Measurements from ENCODE around the gene MRPL33.

Gene MRPL33

GRCh38 chr2:27779417-27780055, 8.0 kb downstream of the MRPL33 start:
- no peak for DNase-seq

- DNase-seq, result no peak
Measured at GRCh38 chr2:27781496-27781895, 10.0 kb downstream of the MRPL33 start.

- DNase-seq, result no peak
Measured at GRCh38 chr2:27782701-27783100, 11.2 kb downstream of the MRPL33 start.

- no peak for DNase-seq
Measured at GRCh38 chr2:27790796-27791195, 19.3 kb downstream of the MRPL33 start.

GRCh38 chr2:27792759-27793158, 21.2 kb downstream of the MRPL33 start:
- DNase-seq, result no peak

- DNase-seq, result no peak
Measured at GRCh38 chr2:27795093-27795834, 23.7 kb downstream of the MRPL33 start.

GRCh38 chr2:27795868-27796277, 24.4 kb downstream of the MRPL33 start:
- DNase-seq, result no peak

GRCh38 chr2:27796791-27797765, 25.6 kb downstream of the MRPL33 start:
- no peak for DNase-seq

- no peak for DNase-seq
Measured at GRCh38 chr2:27797841-27798240, 26.3 kb downstream of the MRPL33 start.

GRCh38 chr2:27798486-27798885, 27.0 kb downstream of the MRPL33 start:
- no peak for DNase-seq

- no peak for DNase-seq
Measured at GRCh38 chr2:27798948-27799645, 27.6 kb downstream of the MRPL33 start.

- DNase-seq, result no peak
Measured at GRCh38 chr2:27799646-27800010, 28.1 kb downstream of the MRPL33 start.

GRCh38 chr2:27800856-27801255, 29.3 kb downstream of the MRPL33 start:
- DNase-seq, result no peak

GRCh38 chr2:27802547-27802946, 31.0 kb downstream of the MRPL33 start:
- DNase-seq, result no peak

- no peak for DNase-seq
Measured at GRCh38 chr2:27803046-27803445, 31.5 kb downstream of the MRPL33 start.

GRCh38 chr2:27804146-27804545, 32.6 kb downstream of the MRPL33 start:
- no peak for DNase-seq

GRCh38 chr2:27805180-27805579, 33.7 kb downstream of the MRPL33 start:
- DNase-seq, result no peak

- DNase-seq, result no peak
Measured at GRCh38 chr2:27806311-27807059, 35.0 kb downstream of the MRPL33 start.

- no peak for DNase-seq
Measured at GRCh38 chr2:27807476-27807875, 36.0 kb downstream of the MRPL33 start.

GRCh38 chr2:27808418-27808817, 36.9 kb downstream of the MRPL33 start:
- DNase-seq, result no peak

GRCh38 chr2:27808984-27809383, 37.5 kb downstream of the MRPL33 start:
- DNase-seq, result no peak

- DNase-seq, result no peak
Measured at GRCh38 chr2:27809761-27810241, 38.3 kb downstream of the MRPL33 start.
